Measurements from ENCODE around the gene PRMT6.
"Not testable (repeated sequence)": the region's sequence is repeated elsewhere in the genome, so short reads cannot be mapped to it uniquely, and the experiment has no call there.

PRMT6 gene

GRCh38 chr1:107073493-107073892 lies 17.0 kb downstream of the PRMT6 start:
- no peak for DNase-seq (ENCODE audit: low read depth)
- TF ChIP-seq CTCF (IDR thresholded peaks at IDR 0.05; ENCODE audit: low read depth, low read length, missing control alignments): no peak

GRCh38 chr1:107076841-107077240 lies 20.4 kb downstream of the PRMT6 start:
- no peak for DNase-seq (ENCODE audit: low read depth)
- no peak for TF ChIP-seq CTCF (IDR thresholded peaks at IDR 0.05; ENCODE audit: low read depth, low read length, missing control alignments)
- H3K4me3 ChIP-seq (ENCODE audit: low read depth, low read length): no peak overlapping the region

More at GRCh38 chr1:107073493-107073892, 17.0 kb downstream of the PRMT6 start:
- no peak overlapping the region for H3K4me3 ChIP-seq (ENCODE audit: low read depth, low read length)

- H3K4me3 ChIP-seq (ENCODE audit: low read depth, low read length): no peak overlapping the region
- DNase-seq (ENCODE audit: low read depth): no peak
- TF ChIP-seq CTCF (IDR thresholded peaks at IDR 0.05; ENCODE audit: low read depth, low read length, missing control alignments): no peak
Measured at GRCh38 chr1:107079249-107079648, 22.8 kb downstream of the PRMT6 start.

- no peak for DNase-seq (ENCODE audit: low read depth)
- no peak for TF ChIP-seq CTCF (IDR thresholded peaks at IDR 0.05; ENCODE audit: low read depth, low read length, missing control alignments)
- H3K4me3 ChIP-seq (ENCODE audit: low read depth, low read length): no peak overlapping the region
Measured at GRCh38 chr1:107081102-107081501, 24.6 kb downstream of the PRMT6 start.

- no peak for DNase-seq (ENCODE audit: low read depth)
- TF ChIP-seq CTCF (IDR thresholded peaks at IDR 0.05; ENCODE audit: low read depth, low read length, missing control alignments): no peak
- H3K4me3 ChIP-seq (ENCODE audit: low read depth, low read length): no peak overlapping the region
Measured at GRCh38 chr1:107091418-107091817, 34.9 kb downstream of the PRMT6 start.

- not testable (repeated sequence) for H3K4me3 ChIP-seq (ENCODE audit: low read depth, low read length); DNase-seq (ENCODE audit: low read depth)
Measured at GRCh38 chr1:107093395-107093794, 36.9 kb downstream of the PRMT6 start.

GRCh38 chr1:107095647-107096046 lies 39.2 kb downstream of the PRMT6 start:
- no peak for TF ChIP-seq CTCF (IDR thresholded peaks at IDR 0.05; ENCODE audit: low read depth, low read length, missing control alignments)
- H3K4me3 ChIP-seq (ENCODE audit: low read depth, low read length): no peak overlapping the region
- no peak for DNase-seq (ENCODE audit: low read depth)

GRCh38 chr1:107096690-107097089 lies 40.2 kb downstream of the PRMT6 start:
- DNase-seq (ENCODE audit: low read depth): no peak
- no peak overlapping the region for H3K4me3 ChIP-seq (ENCODE audit: low read depth, low read length)
- TF ChIP-seq CTCF (IDR thresholded peaks at IDR 0.05; ENCODE audit: low read depth, low read length, missing control alignments): no peak
